K562 (cell line): ENCODE results near the gene OR7A5. TPM values are rescaled to one million over a fixed set of nuclear protein-coding genes. Genes with fewer than 3 reads are reported as not detected.
A peak's percentile ranks its signal among the peaks of the same experiment; 100 is the strongest.
"Not testable (repeated sequence)": the region's sequence is repeated elsewhere in the genome, so short reads cannot be mapped to it uniquely, and the experiment has no call there.

Experiments
- AFF1 ChIP-seq, 2 experiments: fragments of 450-650 bp; IDR thresholded peaks; 2 replicates each; pipeline ENCODE4 v1.6.1; 2018; ENCODE audit warnings: mild to moderate bottlenecking in 2 of 2, low read depth in 1 of 2; ENCODE audit not compliant: partially characterized antibody in 2 of 2
- C11orf30 ChIP-seq: fragments of 450-650 bp; IDR thresholded peaks from 2 replicates; pipeline ENCODE4 v1.6.1; 2016; ENCODE audit warnings: low read depth, mild to moderate bottlenecking
- CEBPG ChIP-seq, 3 experiments: fragments of 200-800 bp in 1 of 3; sonication (Bioruptor generic) in 1 of 3; sonication (generic) in 1 of 3; formaldehyde crosslinking in 1 of 3; IDR thresholded peaks in 2 of 3; conservative IDR thresholded peaks in 1 of 3; 2 replicates each; pipeline versions ENCODE4 v1.6.1 to v1.8.0; 2016 to 2022; ENCODE audit warnings: missing compliant biosample characterization in 2 of 3, missing genetic modification characterization in 2 of 3, mild to moderate bottlenecking in 1 of 3, missing genetic modification reagents in 1 of 3
- CREM ChIP-seq: IDR thresholded peaks from 2 replicates; pipeline ENCODE4 v1.6.1; 2014; ENCODE audit warnings: antibody characterized with exemption, low read depth
- EP300 ChIP-seq: IDR thresholded peaks from 2 replicates; pipeline ENCODE4 v1.6.1; 2012; ENCODE audit warnings: low read length, improper control_type of control experiment
- FOS ChIP-seq: IDR thresholded peaks from 3 replicates; pipeline ENCODE4 v1.6.1; 2011; ENCODE audit not compliant: insufficient read length; ENCODE audit errors: extremely low read depth
- FOXK2 ChIP-seq, 2 experiments: fragments of 450-650 bp; IDR thresholded peaks in 1 of 2; conservative IDR thresholded peaks in 1 of 2; 2 replicates each; pipeline ENCODE4 v1.6.1; 2016; ENCODE audit warnings: low read depth in 2 of 2, mild to moderate bottlenecking in 1 of 2
- JUND ChIP-seq, 2 experiments: IDR thresholded peaks; 2 replicates in 1 of 2; 3 replicates in 1 of 2; pipeline ENCODE4 v1.6.1; 2011; ENCODE audit warnings: borderline replicate concordance in 2 of 2, low read depth in 2 of 2, low read length in 2 of 2, improper control_type of control experiment in 1 of 2, missing biosample characterization in 1 of 2, missing genetic modification characterization in 1 of 2, missing genetic modification reagents in 1 of 2
- MECOM ChIP-seq: fragments of 250-450 bp; sonication (Bioruptor Pico); IDR thresholded peaks from 2 replicates; pipeline ENCODE4 v1.8.0; 2022; ENCODE audit warnings: inconsistent platforms
- MTA3 ChIP-seq: fragments of 450-650 bp; formaldehyde crosslinking; IDR thresholded peaks from 2 replicates; pipeline ENCODE4 v1.6.1; 2017; ENCODE audit warnings: mild to moderate bottlenecking, borderline replicate concordance
- NCOR1 ChIP-seq: fragments of 450-650 bp; IDR thresholded peaks from 2 replicates; pipeline ENCODE4 v1.6.1; 2016; ENCODE audit warnings: mild to moderate bottlenecking, moderate library complexity
- PKNOX1 ChIP-seq: fragments of 450-650 bp; IDR thresholded peaks from 2 replicates; pipeline ENCODE4 v1.6.1; 2016
- POLR2G ChIP-seq: fragments of 200-400 bp; formaldehyde crosslinking; IDR thresholded peaks from 2 replicates; pipeline ENCODE4 v1.6.1; 2017; ENCODE audit warnings: low read depth, mild to moderate bottlenecking, antibody characterized with exemption, low read length, moderate library complexity
- RBM25 ChIP-seq: fragments of 200-400 bp; formaldehyde crosslinking; IDR thresholded peaks from 2 replicates; pipeline ENCODE4 v1.6.1; 2018; ENCODE audit warnings: low read length, low read depth, moderate library complexity; ENCODE audit not compliant: severe bottlenecking
- RNF2 ChIP-seq: sonication (generic); IDR thresholded peaks from 2 replicates; pipeline ENCODE4 v1.6.1; 2016
- SMAD4 ChIP-seq: fragments of 250-450 bp; sonication (Bioruptor Pico); conservative IDR thresholded peaks from 2 replicates; pipeline ENCODE4 v1.8.0; 2021; ENCODE audit warnings: inconsistent platforms, mild to moderate bottlenecking, moderate library complexity
- SMARCA4 ChIP-seq: fragments of 450-650 bp; IDR thresholded peaks from 2 replicates; pipeline ENCODE4 v1.6.1; 2016
- SMARCE1 ChIP-seq: fragments of 450-650 bp; IDR thresholded peaks from 2 replicates; pipeline ENCODE4 v1.7.1; 2016; ENCODE audit warnings: mild to moderate bottlenecking
- SPI1 ChIP-seq: IDR thresholded peaks from 2 replicates; pipeline ENCODE4 v1.6.1; 2011; ENCODE audit warnings: low read depth, low read length, control low read depth, borderline replicate concordance
- TAL1 ChIP-seq: fragments of 450-650 bp; IDR thresholded peaks from 2 replicates; pipeline ENCODE4 v1.6.1; 2016; ENCODE audit warnings: mild to moderate bottlenecking
- TOE1 ChIP-seq, 2 experiments: fragments of 450-650 bp in 1 of 2; sonication (generic) in 1 of 2; formaldehyde crosslinking in 1 of 2; IDR thresholded peaks; 2 replicates each; pipeline versions ENCODE4 v1.7.1 to v1.8.0; 2016 to 2022; ENCODE audit warnings: borderline replicate concordance in 2 of 2, mild to moderate bottlenecking in 2 of 2, antibody characterized with exemption in 1 of 2, inconsistent platforms in 1 of 2, low read depth in 1 of 2, missing genetic modification reagents in 1 of 2, moderate library complexity in 1 of 2
- ZEB2 ChIP-seq: fragments of 450-650 bp; IDR thresholded peaks from 2 replicates; pipeline ENCODE4 v1.6.1; 2016
- ZFP36 ChIP-seq: fragments of 150-350 bp; IDR thresholded peaks from 2 replicates; pipeline ENCODE4 v1.6.1; 2018; ENCODE audit warnings: low read length, low read depth; ENCODE audit not compliant: partially characterized antibody
- polyA plus RNA-seq, 8 experiments: library from polyadenylated mRNA; depleted of rRNA in 4 of 8; stranded (reverse) in 5 of 8; unstranded in 3 of 8; fragments of >200 nt; fragmentation: Nextera tagmentation in 2 of 8; fragmentation: Illumina TruSeq in 1 of 8; extraction: Ambion mirVana in 2 of 8; extraction: Trizol in 1 of 8; gene quantifications; 2 replicates each; pipeline versions ENCODE4 v1.2.1 to v1.2.3, GENCODE V29; 2011 to 2014; ENCODE audit warnings: inconsistent platforms in 1 of 8, missing spikeins in 1 of 8
- total RNA-seq, 7 experiments: library from RNA; depleted of rRNA in 6 of 7; stranded (reverse); fragments of >200 nt in 6 of 7; fragmentation: Illumina TruSeq in 2 of 7; extraction: Trizol in 2 of 7; gene quantifications; 2 replicates each; pipeline versions ENCODE4 v1.2.1 to v1.2.3, GENCODE V29; 2011 to 2021; ENCODE audit warnings: low replicate concordance in 1 of 7

OR7A5 gene
- total and polyA plus RNA-seq, 9 of the 15 experiments (the other 6 are each of a cell fraction or from before 2014, with no cell fraction given): not detected

- TF ChIP-seq TOE1 (IDR thresholded peaks at IDR 0.05; ENCODE audit: borderline replicate concordance) (peak; percentile 58), MTA3 (0 out of 2 replicates have a peak, but pooled peaks have one; percentile 52), TAL1 (peak; percentile 43), RBM25 (peak; percentile 93), RNF2 (peak; percentile 42; the same call in 1 of the 2 replicates), PKNOX1 (peak; percentile 84), MECOM (CRISPR knock-in tag) (peak; percentile 81; the same call in 1 of the 2 replicates), ZFP36 (peak; percentile 97), C11orf30 (peak; percentile 33; the same call in 1 of the 2 replicates), SMARCE1 (peak; percentile 97), FOXK2 (conservative IDR thresholded peaks at IDR 0.05 in 1 of 2, IDR thresholded peaks at IDR 0.05 in 1 of 2; ENCODE audit: low read depth in 2 of 2) (0 out of 4 replicates have a peak, but pooled peaks of 1 of the 2 experiments have one; percentile 33), ZEB2 (peak; percentile 53; the same call in 1 of the 2 replicates), EP300 (peak; percentile 88), NCOR1 (peak; percentile 70), SMARCA4 (peak; percentile 90), CEBPG (tag; conservative IDR thresholded peaks at IDR 0.05 in 1 of 2, IDR thresholded peaks at IDR 0.05 in 1 of 2) (0 out of 4 replicates have a peak, but pooled peaks of 1 of the 2 experiments have one; percentile 5), JUND (IDR thresholded peaks at IDR 0.05; ENCODE audit: borderline replicate concordance, low read depth, low read length) (peak; percentile 96), JUND (tag; IDR thresholded peaks at IDR 0.05; ENCODE audit: borderline replicate concordance, low read depth, low read length) (peak; percentile 93; the same call in 2 of the 3 replicates), AFF1 (IDR thresholded peaks at IDR 0.05; ENCODE audit: low read depth in 1 of 2, partially characterized antibody in 2 of 2) (peak in 1 of 2 experiments; percentile 92), CREM (peak; percentile 50; the same call in 1 of the 2 replicates), SPI1 (peak; percentile 82), SMAD4 (CRISPR knock-in tag) (peak; percentile 89), FOS (peak; percentile 38), POLR2G (0 out of 2 replicates have a peak, but pooled peaks have one; percentile 38)
- TF ChIP-seq TOE1 (CRISPR knock-in tag; IDR thresholded peaks at IDR 0.05; ENCODE audit: borderline replicate concordance, low read depth); CEBPG (CRISPR knock-in tag; IDR thresholded peaks at IDR 0.05): not testable (repeated sequence)
Measured at GRCh38 chr19:14785102-14785793, 49.7 kb downstream of the OR7A5 start (continued).
